ENCODE results near the gene ANKRA2. TPM values are rescaled to one million over a fixed set of nuclear protein-coding genes. Genes with fewer than 3 reads are reported as not detected.

The ANKRA2 gene
- total and polyA plus RNA-seq, 9 of the 15 experiments (the other 6 are each of a cell fraction or from before 2014, with no cell fraction given), result 7.9 to 28.7 (median 12.8) TPM

DNA sequence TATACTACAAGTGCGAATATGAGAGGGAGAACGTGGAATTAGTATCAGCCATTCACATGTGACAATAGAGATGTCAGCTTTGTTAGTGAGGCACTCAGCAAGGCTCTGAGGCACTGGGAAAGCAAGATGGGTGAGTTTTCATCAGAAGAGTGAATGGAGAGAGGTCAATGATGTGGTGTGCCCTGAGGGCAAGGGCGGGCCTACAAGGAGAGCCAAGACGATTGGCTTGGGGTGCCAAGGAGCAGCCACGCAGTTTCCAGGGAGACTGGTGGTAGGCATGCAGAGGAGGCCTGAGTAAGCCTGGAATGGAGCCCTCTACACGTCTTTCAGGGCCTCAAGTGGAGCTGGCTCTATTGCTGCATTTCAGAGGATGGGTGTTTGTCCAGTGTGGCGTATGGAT is 42.5 kb downstream of the ANKRA2 start:
- no TSS peak for BruUV-seq (replicated peaks)
- in situ Hi-C loops (cut with MboI) (no loop called here), intact Hi-C loops (cut with micrococcal nuclease) (no loop called here)
- no peak overlapping the region for H3K9ac ChIP-seq (ENCODE audit: insufficient read depth in 1 of 2, low read depth in 2 of 2, low read length in 2 of 2)
- no peak overlapping the region for H3K27ac ChIP-seq (ENCODE audit: extremely low read depth, low read depth, low read length)
- H2AFZ ChIP-seq (ENCODE audit: low read depth, low read length), result no peak overlapping the region
- WGBS (ENCODE audit: insufficient coverage, low coverage, missing lambda C conversion rate), result 7% methylated on average over 7 of the region's 7 CpGs
- peaks cover 0 to 2% of the 10 kb centered on the region in 2 experiments; a peak in 1 of 5 replicates for H3K4me1 ChIP-seq (replicated peaks in 1 of 2; ENCODE audit: control insufficient read depth in 2 of 2, insufficient read depth in 2 of 2, low read length in 2 of 2)
- no peaks in the 10 kb centered on the region for H3K79me2 ChIP-seq (ENCODE audit: control insufficient read depth, insufficient read depth, low read length)
- no peak for TF ChIP-seq XRCC3 (IDR thresholded peaks at IDR 0.05)
- TF ChIP-seq E2F6 (IDR thresholded peaks at IDR 0.05; ENCODE audit: borderline replicate concordance in 1 of 2, extremely low read depth in 1 of 2, insufficient read depth in 1 of 2, insufficient read length in 1 of 2, low read depth in 1 of 2, low read length in 1 of 2, poor library complexity in 1 of 2, severe bottlenecking in 1 of 2), result no peak
- no peak for TF ChIP-seq YBX1 (IDR thresholded peaks at IDR 0.05)
- no peak for TF ChIP-seq HMGXB4 (CRISPR knock-in tag; IDR thresholded peaks at IDR 0.05)
- no peak for TF ChIP-seq HNRNPUL1 (IDR thresholded peaks at IDR 0.05; ENCODE audit: low read length)
- TF ChIP-seq BDP1 (IDR thresholded peaks at IDR 0.05; ENCODE audit: insufficient read depth, insufficient read length), result no peak
- TF ChIP-seq, protein P1, sequence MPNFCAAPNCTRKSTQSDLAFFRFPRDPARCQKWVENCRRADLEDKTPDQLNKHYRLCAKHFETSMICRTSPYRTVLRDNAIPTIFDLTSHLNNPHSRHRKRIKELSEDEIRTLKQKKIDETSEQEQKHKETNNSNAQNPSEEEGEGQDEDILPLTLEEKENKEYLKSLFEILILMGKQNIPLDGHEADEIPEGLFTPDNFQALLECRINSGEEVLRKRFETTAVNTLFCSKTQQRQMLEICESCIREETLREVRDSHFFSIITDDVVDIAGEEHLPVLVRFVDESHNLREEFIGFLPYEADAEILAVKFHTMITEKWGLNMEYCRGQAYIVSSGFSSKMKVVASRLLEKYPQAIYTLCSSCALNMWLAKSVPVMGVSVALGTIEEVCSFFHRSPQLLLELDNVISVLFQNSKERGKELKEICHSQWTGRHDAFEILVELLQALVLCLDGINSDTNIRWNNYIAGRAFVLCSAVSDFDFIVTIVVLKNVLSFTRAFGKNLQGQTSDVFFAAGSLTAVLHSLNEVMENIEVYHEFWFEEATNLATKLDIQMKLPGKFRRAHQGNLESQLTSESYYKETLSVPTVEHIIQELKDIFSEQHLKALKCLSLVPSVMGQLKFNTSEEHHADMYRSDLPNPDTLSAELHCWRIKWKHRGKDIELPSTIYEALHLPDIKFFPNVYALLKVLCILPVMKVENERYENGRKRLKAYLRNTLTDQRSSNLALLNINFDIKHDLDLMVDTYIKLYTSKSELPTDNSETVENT (CRISPR knock-in tag; IDR thresholded peaks at IDR 0.05), result no peak
- TF ChIP-seq KAT7 (CRISPR knock-in tag; IDR thresholded peaks at IDR 0.05; ENCODE audit: borderline replicate concordance), result no peak
- no peak for TF ChIP-seq PHTF2 (CRISPR knock-in tag; IDR thresholded peaks at IDR 0.05)
- TF ChIP-seq ZSCAN32 (CRISPR knock-in tag; IDR thresholded peaks at IDR 0.05), result no peak
- no peak for TF ChIP-seq GATA2 (CRISPR knock-in tag; IDR thresholded peaks at IDR 0.05)
- no peak for TF ChIP-seq MTA2 (IDR thresholded peaks at IDR 0.05; ENCODE audit: low read depth)
- no peak for TF ChIP-seq PTRF (tag; IDR thresholded peaks at IDR 0.05)
- TF ChIP-seq, protein P2, sequence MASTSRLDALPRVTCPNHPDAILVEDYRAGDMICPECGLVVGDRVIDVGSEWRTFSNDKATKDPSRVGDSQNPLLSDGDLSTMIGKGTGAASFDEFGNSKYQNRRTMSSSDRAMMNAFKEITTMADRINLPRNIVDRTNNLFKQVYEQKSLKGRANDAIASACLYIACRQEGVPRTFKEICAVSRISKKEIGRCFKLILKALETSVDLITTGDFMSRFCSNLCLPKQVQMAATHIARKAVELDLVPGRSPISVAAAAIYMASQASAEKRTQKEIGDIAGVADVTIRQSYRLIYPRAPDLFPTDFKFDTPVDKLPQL (IDR thresholded peaks at IDR 0.05; ENCODE audit: extremely low read depth, insufficient read length), result no peak
- no peak for TF ChIP-seq GABPB2 (CRISPR knock-in tag; conservative IDR thresholded peaks at IDR 0.05)
- TF ChIP-seq EP300 (IDR thresholded peaks at IDR 0.05; ENCODE audit: low read length), result no peak
- TF ChIP-seq, protein P3, sequence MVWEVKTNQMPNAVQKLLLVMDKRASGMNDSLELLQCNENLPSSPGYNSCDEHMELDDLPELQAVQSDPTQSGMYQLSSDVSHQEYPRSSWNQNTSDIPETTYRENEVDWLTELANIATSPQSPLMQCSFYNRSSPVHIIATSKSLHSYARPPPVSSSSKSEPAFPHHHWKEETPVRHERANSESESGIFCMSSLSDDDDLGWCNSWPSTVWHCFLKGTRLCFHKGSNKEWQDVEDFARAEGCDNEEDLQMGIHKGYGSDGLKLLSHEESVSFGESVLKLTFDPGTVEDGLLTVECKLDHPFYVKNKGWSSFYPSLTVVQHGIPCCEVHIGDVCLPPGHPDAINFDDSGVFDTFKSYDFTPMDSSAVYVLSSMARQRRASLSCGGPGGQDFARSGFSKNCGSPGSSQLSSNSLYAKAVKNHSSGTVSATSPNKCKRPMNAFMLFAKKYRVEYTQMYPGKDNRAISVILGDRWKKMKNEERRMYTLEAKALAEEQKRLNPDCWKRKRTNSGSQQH (CRISPR knock-in tag; IDR thresholded peaks at IDR 0.05), result no peak
- no peak overlapping the region for H3K4me2 ChIP-seq (ENCODE audit: insufficient read depth, low read length)
- no peak overlapping the region for H3K4me3 ChIP-seq
- ATAC-seq (no peak), FAIRE-seq (no peak), DNase-seq (ENCODE audit: extremely low read depth in 1 of 4, low spot score in 3 of 4) (no peak)
- H4K20me1 ChIP-seq (replicated peaks; ENCODE audit: control insufficient read depth, insufficient read depth, low read length), result no peaks in the 10 kb centered on the region
- H3K27me3 ChIP-seq (ENCODE audit: control insufficient read depth in 2 of 2, insufficient read depth in 2 of 2, low read length in 2 of 2), result peaks cover 7 to 22% of the 10 kb centered on the region in 2 experiments; a peak in 4 of 5 replicates
- H3K9me1 ChIP-seq (ENCODE audit: control insufficient read depth, insufficient read depth, low read length), result no peaks in the 10 kb centered on the region
- no peaks in the 10 kb centered on the region for H3K9me3 ChIP-seq (replicated peaks; ENCODE audit: control insufficient read depth, insufficient read depth, low read depth, low read length)
- ChIA-PET CTCF (ENCODE audit: low intra/inter-chr PET ratio) (no interaction called here), POLR2A (no interaction called here)
- no peaks in the 10 kb centered on the region for H3K36me3 ChIP-seq (ENCODE audit: control insufficient read depth, insufficient read depth, low read length)
